ENCODE measurements around the gene HUS1.
"Not testable (repeated sequence)": the region's sequence is repeated elsewhere in the genome, so short reads cannot be mapped to it uniquely, and the experiment has no call there.

Gene HUS1

GRCh38 chr7:47948141-47948790 lies 31.1 kb downstream of the HUS1 start, which contains the start of gene PKD1L1:
PKD1L1 (minus strand) TSS chr7:47948466; CDS start chr7:47948440, 26 bp downstream.
- in situ Hi-C loops (cut with HindIII; ENCODE audit: low pct_unique_long_range_greater_than_20kb, low sequenced_read_pairs): no loop called here
- TF ChIP-seq JUND (IDR thresholded peaks at IDR 0.05; ENCODE audit: low read depth): no peak
- peak in 1 of 2 experiments; percentile 17 for DNase-seq (ENCODE audit: low read depth in 1 of 2, low spot score in 1 of 2)

GRCh38 chr7:47947355-47947749 lies 32.1 kb downstream of the HUS1 start:
- in situ Hi-C loops (cut with HindIII; ENCODE audit: low pct_unique_long_range_greater_than_20kb, low sequenced_read_pairs): no loop called here

GRCh38 chr7:47946581-47947354 lies 32.6 kb downstream of the HUS1 start:
- in situ Hi-C loops (cut with HindIII; ENCODE audit: low pct_unique_long_range_greater_than_20kb, low sequenced_read_pairs): no loop called here
- no peak for DNase-seq (ENCODE audit: low read depth in 1 of 2, low spot score in 1 of 2)
- TF ChIP-seq JUND (IDR thresholded peaks at IDR 0.05; ENCODE audit: low read depth): no peak

More at GRCh38 chr7:47947355-47947749, 32.1 kb downstream of the HUS1 start:
- TF ChIP-seq JUND (IDR thresholded peaks at IDR 0.05; ENCODE audit: low read depth): no peak
- DNase-seq (ENCODE audit: low read depth in 1 of 2, low spot score in 1 of 2): no peak

- TF ChIP-seq JUND (IDR thresholded peaks at IDR 0.05; ENCODE audit: low read depth): no peak
- in situ Hi-C loops (cut with HindIII; ENCODE audit: low pct_unique_long_range_greater_than_20kb, low sequenced_read_pairs): no loop called here
- peak; percentile 61 to 86 for DNase-seq (ENCODE audit: low read depth in 1 of 2, low spot score in 1 of 2)
Measured at GRCh38 chr7:47945261-47946015, 34.0 kb downstream of the HUS1 start.

GRCh38 chr7:47944536-47945260 lies 34.7 kb downstream of the HUS1 start:
- no peak for TF ChIP-seq JUND (IDR thresholded peaks at IDR 0.05; ENCODE audit: low read depth)
- in situ Hi-C loops (cut with HindIII; ENCODE audit: low pct_unique_long_range_greater_than_20kb, low sequenced_read_pairs): no loop called here
- DNase-seq (ENCODE audit: low read depth in 1 of 2, low spot score in 1 of 2): no peak

- in situ Hi-C loops (cut with HindIII; ENCODE audit: low pct_unique_long_range_greater_than_20kb, low sequenced_read_pairs): no loop called here
- DNase-seq (ENCODE audit: low read depth in 1 of 2, low spot score in 1 of 2): no peak
- no peak for TF ChIP-seq JUND (IDR thresholded peaks at IDR 0.05; ENCODE audit: low read depth)
Measured at GRCh38 chr7:47943676-47944474, 35.5 kb downstream of the HUS1 start.

GRCh38 chr7:47942651-47943050 lies 36.8 kb downstream of the HUS1 start:
- in situ Hi-C loops (cut with HindIII; ENCODE audit: low pct_unique_long_range_greater_than_20kb, low sequenced_read_pairs): not testable (repeated sequence)

GRCh38 chr7:47942132-47942531 lies 37.3 kb downstream of the HUS1 start:
- TF ChIP-seq JUND (IDR thresholded peaks at IDR 0.05; ENCODE audit: low read depth): no peak
- DNase-seq (ENCODE audit: low read depth in 1 of 2, low spot score in 1 of 2): no peak
- in situ Hi-C loops (cut with HindIII; ENCODE audit: low pct_unique_long_range_greater_than_20kb, low sequenced_read_pairs): no loop called here

More at GRCh38 chr7:47942651-47943050, 36.8 kb downstream of the HUS1 start:
- not testable (repeated sequence) for DNase-seq (ENCODE audit: low read depth in 1 of 2, low spot score in 1 of 2)

- TF ChIP-seq JUND (IDR thresholded peaks at IDR 0.05; ENCODE audit: low read depth): no peak
- DNase-seq (ENCODE audit: low read depth in 1 of 2, low spot score in 1 of 2): no peak
- in situ Hi-C loops (cut with HindIII; ENCODE audit: low pct_unique_long_range_greater_than_20kb, low sequenced_read_pairs): no loop called here
Measured at GRCh38 chr7:47941136-47941844, 38.1 kb downstream of the HUS1 start.

- no peak for TF ChIP-seq JUND (IDR thresholded peaks at IDR 0.05; ENCODE audit: low read depth)
- DNase-seq (ENCODE audit: low read depth in 1 of 2, low spot score in 1 of 2): no peak
- in situ Hi-C loops (cut with HindIII; ENCODE audit: low pct_unique_long_range_greater_than_20kb, low sequenced_read_pairs): no loop called here
Measured at GRCh38 chr7:47940088-47941013, 39.1 kb downstream of the HUS1 start.
